ENCODE measurements around the gene MRPL50. TPM values are rescaled to one million over a fixed set of nuclear protein-coding genes. Genes with fewer than 3 reads are reported as not detected.

MRPL50 gene
- total RNA-seq, 2 donors from 2014 or later: 9.5 to 16.3 TPM

- H3K9me3 ChIP-seq: no peaks in the 10 kb centered on the region
- no peaks in the 10 kb centered on the region for H3K36me3 ChIP-seq
- no peaks in the 10 kb centered on the region for H3K27me3 ChIP-seq (replicated peaks; ENCODE audit: insufficient read depth)
- DNase-seq (ENCODE audit: low spot score) (no peak), ATAC-seq (ENCODE audit: insufficient number of reproducible peaks, low FRiP score, low read depth) (no peak)
- no peak overlapping the region for H3K4me3 ChIP-seq
- H3K4me1 ChIP-seq (ENCODE audit: control insufficient read depth in 1 of 2, low read depth in 2 of 2): no peaks in the 10 kb centered on the region
- no peak for TF ChIP-seq CTCF (IDR thresholded peaks at IDR 0.05)
- no peak overlapping the region for H3K27ac ChIP-seq
These were observed 44.2 kb downstream of the MRPL50 start for GRCh38 chr9:101354143-101354764.

GRCh38 chr9:101353683-101354082, 44.7 kb downstream of the MRPL50 start:
- no peak for TF ChIP-seq CTCF (IDR thresholded peaks at IDR 0.05)
- no peaks in the 10 kb centered on the region for H3K27me3 ChIP-seq (replicated peaks; ENCODE audit: insufficient read depth)
- H3K4me3 ChIP-seq: no peak overlapping the region
- H3K4me1 ChIP-seq (ENCODE audit: control insufficient read depth in 1 of 2, low read depth in 2 of 2): no peaks in the 10 kb centered on the region
- no peak for ATAC-seq (ENCODE audit: insufficient number of reproducible peaks, low FRiP score, low read depth)
- H3K27ac ChIP-seq: no peak overlapping the region
- no peaks in the 10 kb centered on the region for H3K36me3 ChIP-seq
- no peaks in the 10 kb centered on the region for H3K9me3 ChIP-seq
- no peak for DNase-seq (ENCODE audit: low spot score)

- H3K4me3 ChIP-seq: no peak overlapping the region
- H3K27me3 ChIP-seq (replicated peaks; ENCODE audit: insufficient read depth): no peaks in the 10 kb centered on the region
- H3K4me1 ChIP-seq (ENCODE audit: control insufficient read depth in 1 of 2, low read depth in 2 of 2): no peaks in the 10 kb centered on the region
- TF ChIP-seq CTCF (IDR thresholded peaks at IDR 0.05): no peak
- no peak overlapping the region for H3K27ac ChIP-seq
- H3K36me3 ChIP-seq: no peaks in the 10 kb centered on the region
- H3K9me3 ChIP-seq: no peaks in the 10 kb centered on the region
- no peak for ATAC-seq (ENCODE audit: insufficient number of reproducible peaks, low FRiP score, low read depth)
- DNase-seq (ENCODE audit: low spot score): no peak
These were observed 45.4 kb downstream of the MRPL50 start for GRCh38 chr9:101352892-101353463.

GRCh38 chr9:101350285-101350684, 48.1 kb downstream of the MRPL50 start:
- Histone ChIP-seq H3K27ac (no peak overlapping the region), H3K9me3 (no peaks in the 10 kb centered on the region), H3K27me3 (replicated peaks; ENCODE audit: insufficient read depth) (no peaks in the 10 kb centered on the region), H3K4me1 (ENCODE audit: control insufficient read depth in 1 of 2, low read depth in 2 of 2) (no peaks in the 10 kb centered on the region), H3K36me3 (no peaks in the 10 kb centered on the region), H3K4me3 (no peak overlapping the region)
- DNase-seq (ENCODE audit: low spot score) (no peak), ATAC-seq (ENCODE audit: insufficient number of reproducible peaks, low FRiP score, low read depth) (no peak)
- no peak for TF ChIP-seq CTCF (IDR thresholded peaks at IDR 0.05)

- ATAC-seq (ENCODE audit: insufficient number of reproducible peaks, low FRiP score, low read depth) (no peak), DNase-seq (ENCODE audit: low spot score) (no peak)
- no peaks in the 10 kb centered on the region for H3K27me3 ChIP-seq (replicated peaks; ENCODE audit: insufficient read depth)
- no peak overlapping the region for H3K27ac ChIP-seq
- H3K4me3 ChIP-seq: no peak overlapping the region
- no peaks in the 10 kb centered on the region for H3K9me3 ChIP-seq
- no peaks in the 10 kb centered on the region for H3K4me1 ChIP-seq (ENCODE audit: control insufficient read depth in 1 of 2, low read depth in 2 of 2)
- no peaks in the 10 kb centered on the region for H3K36me3 ChIP-seq
- no peak for TF ChIP-seq CTCF (IDR thresholded peaks at IDR 0.05)
These were observed 55.8 kb downstream of the MRPL50 start for GRCh38 chr9:101342595-101342994.
